Mammary epithelial cell (primary cell): ENCODE data around the gene DUSP8.

Experiments used
- EZH2 ChIP-seq: IDR thresholded peaks from 2 replicates; pipeline ENCODE4 v1.6.1; 2012; ENCODE audit warnings: low read length, inconsistent platforms, borderline replicate concordance
- TF ChIP-seq, protein P1 (sequence below), 2 donors: IDR thresholded peaks in 1 of 2; conservative IDR thresholded peaks in 1 of 2; 2 replicates each; pipeline ENCODE4 v1.5.1; 2011 to 2012; ENCODE audit warnings: inconsistent platforms in 2 of 2, low read length in 2 of 2, mild to moderate bottlenecking in 2 of 2, control low read depth in 1 of 2, low read depth in 1 of 2; ENCODE audit not compliant: insufficient read depth in 1 of 2; ENCODE audit errors: extremely low read depth in 1 of 2

DNA sequence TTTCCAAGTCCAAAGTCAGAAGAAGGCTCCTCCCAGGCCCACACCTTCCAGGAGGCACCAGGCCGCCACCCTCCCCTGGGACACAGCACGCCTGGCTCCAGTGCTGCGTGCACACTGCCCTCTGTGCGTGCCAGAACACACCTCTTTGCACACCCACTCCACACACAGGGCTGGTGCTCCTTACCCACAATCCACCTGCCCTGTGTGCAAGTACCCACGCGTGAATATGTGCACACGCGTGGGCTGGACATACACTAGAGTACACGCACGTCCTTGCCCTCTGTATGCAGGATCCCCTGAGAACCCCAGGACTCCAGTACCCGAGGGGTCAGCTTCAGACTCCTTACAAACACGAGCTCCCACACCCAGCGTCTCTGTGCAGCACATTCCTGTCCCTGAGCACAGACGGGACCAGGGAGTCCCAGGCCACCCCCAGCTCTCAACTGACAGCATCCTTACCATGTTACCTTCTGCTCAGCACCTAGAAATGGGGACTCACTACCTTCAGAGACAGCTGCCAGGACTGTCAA is 2.8 kb downstream of the DUSP8 start:
- TF ChIP-seq, protein P1, sequence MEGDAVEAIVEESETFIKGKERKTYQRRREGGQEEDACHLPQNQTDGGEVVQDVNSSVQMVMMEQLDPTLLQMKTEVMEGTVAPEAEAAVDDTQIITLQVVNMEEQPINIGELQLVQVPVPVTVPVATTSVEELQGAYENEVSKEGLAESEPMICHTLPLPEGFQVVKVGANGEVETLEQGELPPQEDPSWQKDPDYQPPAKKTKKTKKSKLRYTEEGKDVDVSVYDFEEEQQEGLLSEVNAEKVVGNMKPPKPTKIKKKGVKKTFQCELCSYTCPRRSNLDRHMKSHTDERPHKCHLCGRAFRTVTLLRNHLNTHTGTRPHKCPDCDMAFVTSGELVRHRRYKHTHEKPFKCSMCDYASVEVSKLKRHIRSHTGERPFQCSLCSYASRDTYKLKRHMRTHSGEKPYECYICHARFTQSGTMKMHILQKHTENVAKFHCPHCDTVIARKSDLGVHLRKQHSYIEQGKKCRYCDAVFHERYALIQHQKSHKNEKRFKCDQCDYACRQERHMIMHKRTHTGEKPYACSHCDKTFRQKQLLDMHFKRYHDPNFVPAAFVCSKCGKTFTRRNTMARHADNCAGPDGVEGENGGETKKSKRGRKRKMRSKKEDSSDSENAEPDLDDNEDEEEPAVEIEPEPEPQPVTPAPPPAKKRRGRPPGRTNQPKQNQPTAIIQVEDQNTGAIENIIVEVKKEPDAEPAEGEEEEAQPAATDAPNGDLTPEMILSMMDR (conservative IDR thresholded peaks at IDR 0.05 in 1 of 2, IDR thresholded peaks at IDR 0.05 in 1 of 2; ENCODE audit: extremely low read depth in 1 of 2, insufficient read depth in 1 of 2, low read depth in 1 of 2, low read length in 2 of 2) = no peak
- no peak for TF ChIP-seq EZH2
